ENCODE data around the gene ARHGAP29.
A peak's percentile ranks its signal among the peaks of the same experiment; 100 is the strongest.
"Not testable (repeated sequence)": the region's sequence is repeated elsewhere in the genome, so short reads cannot be mapped to it uniquely, and the experiment has no call there.

ARHGAP29 gene

DNA sequence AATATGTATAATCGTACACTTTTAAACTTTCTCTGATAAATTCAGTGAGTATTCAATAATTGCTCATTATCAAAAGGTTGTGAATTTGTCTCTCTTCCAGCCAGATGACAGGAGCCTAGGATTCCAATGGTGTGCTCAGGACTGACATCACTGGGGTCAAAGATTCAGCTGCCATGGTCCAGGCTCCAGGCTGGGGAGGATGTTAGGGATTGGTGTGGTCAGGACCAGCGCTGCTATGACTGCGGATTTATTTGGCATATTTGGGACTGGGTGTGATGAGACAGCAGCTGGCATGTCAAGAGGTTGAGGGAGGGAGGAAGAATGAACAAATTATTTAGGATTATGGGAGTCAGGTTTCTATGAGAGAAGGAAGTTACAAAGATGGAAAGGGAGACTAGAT is 68.3 kb downstream of the ARHGAP29 start:
- DNase-seq = no peak

DNA sequence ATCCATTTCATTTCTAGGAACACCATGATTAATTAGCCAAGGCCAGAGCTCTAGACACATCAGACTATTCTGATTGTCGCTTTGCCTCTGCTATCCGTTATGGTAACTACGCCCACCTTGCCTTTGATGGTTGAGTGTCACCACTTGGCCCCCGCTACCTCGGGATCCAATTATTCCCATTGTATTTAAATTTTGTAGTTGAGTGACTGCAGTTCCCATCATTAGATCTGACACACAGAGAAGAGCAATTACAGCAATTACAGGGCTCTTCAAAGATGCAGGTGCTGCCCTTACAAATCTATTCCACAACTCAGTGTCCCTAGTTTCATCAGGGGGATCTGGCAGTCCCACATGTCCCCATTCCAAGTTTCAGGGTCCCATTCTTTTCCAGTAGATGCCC is 71.5 kb downstream of the ARHGAP29 start:
- DNase-seq = no peak

- not testable (repeated sequence) for DNase-seq
These were observed 72.5 kb downstream of the ARHGAP29 start for GRCh38 chr1:94164885-94165284.

GRCh38 chr1:94164121-94164520 is 73.3 kb downstream of the ARHGAP29 start:
- DNase-seq = not testable (repeated sequence)

DNA sequence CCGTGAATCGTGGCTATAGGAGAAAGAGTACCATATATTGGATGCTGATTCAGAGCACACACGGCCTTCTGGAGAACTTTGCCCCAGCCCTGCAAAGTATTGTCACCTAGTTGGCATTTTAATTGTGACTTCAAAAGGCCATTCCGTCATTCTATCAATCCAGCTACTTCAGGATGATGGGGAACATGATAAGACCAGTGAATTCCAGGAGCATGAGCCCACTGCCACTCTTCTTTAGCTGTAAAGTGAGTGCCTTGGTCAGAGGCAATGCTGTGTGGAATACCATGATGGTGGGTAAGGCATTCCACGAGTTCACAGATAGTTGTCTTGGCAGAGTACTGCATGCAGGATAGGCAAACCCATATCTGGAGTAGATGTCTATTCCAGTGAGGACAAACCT is 74.1 kb downstream of the ARHGAP29 start:
- peak; percentile 58 for DNase-seq

- peak; percentile 65 for DNase-seq
These were observed 76.6 kb downstream of the ARHGAP29 start for GRCh38 chr1:94160811-94161210.

- no peak for DNase-seq
These were observed 81.2 kb downstream of the ARHGAP29 start for GRCh38 chr1:94156096-94156625.

GRCh38 chr1:94154989-94155388 is 82.4 kb downstream of the ARHGAP29 start:
- DNase-seq = no peak

GRCh38 chr1:94153133-94153532 is 84.3 kb downstream of the ARHGAP29 start:
- no peak for DNase-seq

GRCh38 chr1:94149166-94149565 is 88.2 kb downstream of the ARHGAP29 start:
- DNase-seq = not testable (repeated sequence)

GRCh38 chr1:94146273-94146672 is 91.1 kb downstream of the ARHGAP29 start:
- DNase-seq = peak; percentile 57

- no peak for DNase-seq
These were observed 92.5 kb downstream of the ARHGAP29 start for GRCh38 chr1:94144836-94145235.

GRCh38 chr1:94143809-94144176 is 93.6 kb downstream of the ARHGAP29 start:
- DNase-seq = no peak

DNA sequence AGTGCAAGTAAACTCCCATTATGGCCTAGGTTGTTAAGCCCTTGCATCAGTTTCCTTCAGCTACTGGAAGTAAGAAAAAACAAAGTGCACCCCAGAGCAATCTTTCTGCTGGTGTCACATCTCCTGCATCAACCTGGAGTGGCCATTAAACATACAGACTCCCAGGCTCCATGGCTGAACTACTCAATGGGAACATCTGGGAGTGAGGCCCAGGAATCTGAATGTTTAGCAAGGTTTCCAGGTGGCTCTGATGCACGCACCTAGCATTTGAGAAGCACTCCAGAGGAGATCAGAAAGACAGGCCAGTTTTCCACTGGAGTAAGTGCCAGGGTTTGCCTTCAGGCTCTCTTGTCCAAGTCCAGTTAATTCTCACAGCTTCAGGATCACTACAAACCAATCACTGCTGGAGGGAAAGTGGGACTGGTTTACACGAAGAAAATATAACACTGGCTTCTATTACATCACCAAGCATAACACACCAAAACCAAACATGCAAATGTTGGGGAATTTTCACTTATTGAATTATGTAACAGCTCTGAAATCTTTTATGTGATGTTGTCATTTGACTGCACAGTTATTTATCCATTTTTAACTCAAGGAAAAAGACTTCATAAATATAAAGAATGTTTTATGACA is 94.1 kb downstream of the ARHGAP29 start:
- no peak for DNase-seq

- DNase-seq = no peak
These were observed 94.8 kb downstream of the ARHGAP29 start for GRCh38 chr1:94142583-94142982.

DNA sequence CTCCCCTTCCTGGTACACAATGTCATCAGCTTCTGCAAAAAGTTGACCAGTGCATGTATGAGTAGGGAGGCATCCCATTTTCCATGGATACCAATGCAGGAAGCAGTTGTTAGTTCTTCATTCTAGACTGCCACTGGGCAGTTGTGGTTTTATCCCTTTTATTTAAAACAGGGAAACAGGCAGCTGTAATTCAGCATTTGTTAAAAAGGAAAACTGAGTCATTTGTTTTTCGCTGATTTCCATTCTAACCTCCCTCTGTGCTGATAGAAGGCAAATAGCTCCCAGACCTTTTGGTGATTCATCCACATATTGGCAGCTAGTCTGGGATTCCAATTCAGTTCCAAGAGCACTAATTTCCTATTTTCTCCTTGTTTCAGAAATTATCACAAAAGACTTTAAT is 95.4 kb downstream of the ARHGAP29 start:
- DNase-seq = no peak

DNA sequence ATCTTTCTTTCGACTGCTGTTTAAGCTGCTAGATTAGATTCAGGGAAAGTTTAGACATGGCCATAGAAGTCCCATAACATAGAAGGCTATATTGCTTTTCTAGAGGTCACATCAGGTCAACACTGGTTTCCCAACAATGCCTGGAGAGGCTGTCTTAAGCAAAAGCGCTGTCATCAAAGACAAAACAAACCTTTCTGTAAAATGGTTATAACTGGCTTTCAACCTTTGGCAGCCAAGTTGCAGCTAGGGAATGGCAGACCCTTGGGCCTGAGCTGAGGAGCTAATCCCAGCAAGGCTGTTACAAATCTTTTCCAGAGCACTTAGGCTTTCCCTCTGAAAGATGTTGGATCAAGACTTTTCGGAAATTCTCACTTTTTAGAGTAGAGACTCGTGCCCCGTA is 105.3 kb downstream of the ARHGAP29 start:
- no peak for DNase-seq

GRCh38 chr1:94130851-94131595 is 106.4 kb downstream of the ARHGAP29 start:
- DNase-seq = peak; percentile 57

DNA sequence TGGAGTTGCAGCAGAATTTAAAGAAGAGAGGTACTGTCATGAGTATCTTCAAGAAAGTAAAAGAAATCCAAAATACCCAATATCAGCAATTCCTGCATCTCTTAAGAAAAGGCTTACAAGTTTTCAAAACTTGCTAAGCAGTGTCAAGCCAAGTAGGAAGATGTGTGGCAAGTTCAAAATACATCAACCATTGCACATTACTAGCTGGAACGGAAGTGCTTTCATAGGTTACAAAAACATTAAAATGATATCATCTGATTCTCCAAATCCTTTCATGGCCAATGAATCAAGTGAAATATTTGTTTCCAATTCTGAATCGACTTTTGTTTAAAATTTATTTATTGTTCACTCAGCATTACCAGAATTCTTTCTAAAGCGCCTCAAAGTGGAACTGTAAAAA is 110.7 kb downstream of the ARHGAP29 start:
- DNase-seq = no peak

DNA sequence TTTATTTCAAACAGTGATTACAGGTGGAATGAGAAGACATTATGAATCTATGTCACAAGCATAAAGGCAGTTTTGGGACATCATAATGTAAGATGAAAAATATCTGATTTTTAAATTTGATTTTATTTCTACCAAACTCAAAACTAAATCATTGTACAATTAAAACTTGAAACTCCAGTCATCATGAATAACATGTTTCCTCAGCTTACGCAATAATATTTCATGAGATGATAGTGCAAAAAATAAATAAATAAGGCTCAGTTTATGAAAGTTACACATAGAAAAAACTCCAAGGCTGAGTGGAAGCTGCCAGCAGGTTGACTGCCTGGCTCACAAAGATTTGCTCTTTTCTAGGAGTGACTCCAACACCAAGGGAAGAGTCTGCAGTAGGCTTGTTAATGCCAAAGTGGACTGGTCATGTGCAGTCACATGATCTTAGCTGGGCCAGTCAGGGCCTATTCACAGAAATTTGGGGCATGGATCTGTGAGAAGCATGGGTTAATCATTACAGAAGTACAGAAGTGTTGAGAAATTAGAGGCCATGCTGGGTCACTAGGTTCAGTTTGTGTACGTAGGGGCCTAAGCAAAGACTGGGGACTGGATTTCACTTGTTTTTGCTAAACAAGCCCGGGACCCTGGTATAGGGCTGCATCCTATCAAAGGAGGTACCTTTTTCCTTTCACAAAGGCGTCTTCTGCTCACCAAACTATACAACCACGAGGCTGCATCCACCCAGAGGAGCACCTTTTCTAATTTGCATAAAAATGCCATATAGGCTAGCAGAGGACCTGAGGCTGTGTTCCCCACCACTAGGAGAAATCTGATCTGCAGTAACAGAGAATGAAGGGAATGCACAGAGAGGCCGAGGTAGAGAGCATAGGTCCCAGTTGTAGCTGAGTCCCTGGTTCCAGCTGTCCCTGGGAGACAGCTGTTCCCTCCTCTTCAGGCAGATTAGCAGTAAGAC is 111.6 kb downstream of the ARHGAP29 start:
- DNase-seq = peak; percentile 73

GRCh38 chr1:94124538-94124937 is 112.8 kb downstream of the ARHGAP29 start:
- no peak for DNase-seq

DNA sequence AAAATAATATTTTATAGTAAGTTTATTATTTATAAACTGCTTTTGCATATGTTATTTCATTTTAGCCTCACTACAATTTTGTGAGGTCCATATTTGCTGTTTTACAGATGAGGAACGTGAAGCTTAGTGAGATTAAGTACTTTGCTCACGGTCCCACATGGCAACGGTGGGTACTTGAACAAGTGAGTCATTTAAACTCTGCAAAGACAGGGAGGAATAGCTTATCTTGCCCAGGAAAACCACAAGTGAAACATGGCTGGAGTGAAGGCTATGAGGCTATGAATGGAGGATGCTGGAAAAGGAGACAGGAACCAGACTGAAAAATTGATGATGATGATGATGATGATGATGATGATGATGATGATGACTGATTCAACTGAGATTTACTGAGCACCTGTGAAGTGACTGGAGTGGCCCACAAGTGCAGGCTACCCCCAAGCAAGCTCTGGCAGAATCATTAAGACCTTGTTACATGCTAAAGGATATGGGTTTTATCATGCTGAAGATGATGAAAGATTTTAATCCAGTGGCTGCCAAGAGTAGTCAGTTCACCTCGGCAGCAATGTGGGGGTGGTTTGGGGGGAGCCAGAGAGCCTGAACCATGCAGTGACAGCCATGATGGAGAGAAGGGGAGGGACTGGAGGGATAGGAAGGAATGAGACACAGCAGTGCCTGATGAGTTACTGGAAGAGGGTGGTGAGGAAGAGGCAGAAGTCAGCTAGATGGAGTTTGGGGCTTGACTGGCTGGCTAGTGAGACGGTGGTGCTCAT is 115.0 kb downstream of the ARHGAP29 start:
- peak; percentile 46 for DNase-seq

All from islet precursor cell (in vitro differentiated cells).